Suprapubic skin (tissue), 4 donors: ENCODE data around the gene PLA2G1B.

Experiments
- POLR2A ChIP-seq, 2 donors: fragments of 450-650 bp; IDR thresholded peaks; one replicate each; pipeline ENCODE4 v1.6.1; 2017; ENCODE audit warnings: antibody characterized with exemption in 2 of 2, mild to moderate bottlenecking in 2 of 2, moderate library complexity in 2 of 2
- POLR2AphosphoS5 ChIP-seq, 3 donors: sonication (generic); formaldehyde crosslinking; IDR thresholded peaks; one replicate each; pipeline ENCODE4 v1.6.1; 2017; ENCODE audit warnings: antibody characterized with exemption in 3 of 3
- TF ChIP-seq, protein P1 (sequence below), 2 donors: fragments of 200-600 bp in 1 of 2; fragments of 450-650 bp in 1 of 2; sonication (generic) in 1 of 2; IDR thresholded peaks; one replicate each; pipeline ENCODE4 v1.5.1; 2016 to 2019; ENCODE audit warnings: antibody characterized with exemption in 2 of 2, mild to moderate bottlenecking in 1 of 2, moderate library complexity in 1 of 2

DNA sequence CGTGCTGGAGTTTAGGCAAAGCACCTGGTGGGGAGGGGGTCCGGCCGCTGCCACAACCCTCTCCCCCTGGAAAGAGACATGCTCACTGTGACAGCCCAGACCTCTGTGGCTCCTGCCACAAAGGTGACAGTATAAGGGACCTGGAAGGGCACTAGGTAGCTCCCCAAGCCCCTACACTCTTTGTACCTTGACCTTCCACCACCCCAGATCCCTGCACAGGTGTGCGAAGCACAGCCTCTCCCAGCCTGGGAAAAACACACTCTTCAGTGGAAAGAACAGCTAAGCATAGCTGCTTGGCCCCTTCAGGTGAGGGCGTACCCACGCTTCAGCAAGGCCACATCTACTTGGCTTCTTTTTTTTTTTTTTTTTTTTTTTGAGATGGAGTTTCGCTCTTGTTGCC lies 4.9 kb upstream of the PLA2G1B start:
- TF ChIP-seq POLR2A (IDR thresholded peaks at IDR 0.05) (no peak), POLR2AphosphoS5 (IDR thresholded peaks at IDR 0.05) (no peak)
- TF ChIP-seq, protein P1, sequence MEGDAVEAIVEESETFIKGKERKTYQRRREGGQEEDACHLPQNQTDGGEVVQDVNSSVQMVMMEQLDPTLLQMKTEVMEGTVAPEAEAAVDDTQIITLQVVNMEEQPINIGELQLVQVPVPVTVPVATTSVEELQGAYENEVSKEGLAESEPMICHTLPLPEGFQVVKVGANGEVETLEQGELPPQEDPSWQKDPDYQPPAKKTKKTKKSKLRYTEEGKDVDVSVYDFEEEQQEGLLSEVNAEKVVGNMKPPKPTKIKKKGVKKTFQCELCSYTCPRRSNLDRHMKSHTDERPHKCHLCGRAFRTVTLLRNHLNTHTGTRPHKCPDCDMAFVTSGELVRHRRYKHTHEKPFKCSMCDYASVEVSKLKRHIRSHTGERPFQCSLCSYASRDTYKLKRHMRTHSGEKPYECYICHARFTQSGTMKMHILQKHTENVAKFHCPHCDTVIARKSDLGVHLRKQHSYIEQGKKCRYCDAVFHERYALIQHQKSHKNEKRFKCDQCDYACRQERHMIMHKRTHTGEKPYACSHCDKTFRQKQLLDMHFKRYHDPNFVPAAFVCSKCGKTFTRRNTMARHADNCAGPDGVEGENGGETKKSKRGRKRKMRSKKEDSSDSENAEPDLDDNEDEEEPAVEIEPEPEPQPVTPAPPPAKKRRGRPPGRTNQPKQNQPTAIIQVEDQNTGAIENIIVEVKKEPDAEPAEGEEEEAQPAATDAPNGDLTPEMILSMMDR (IDR thresholded peaks at IDR 0.05): no peak
